GM18517 (cell line): ENCODE data around the gene SKIDA1.
A peak's percentile ranks its signal among the peaks of the same experiment; 100 is the strongest.

Experiments used
- ATAC-seq: cut with Tn5 transposase; IDR thresholded peaks from one replicate; pipeline ENCODE4 v1.9.1; 2021; ENCODE audit warnings: mild to moderate bottlenecking, moderate library complexity; ENCODE audit not compliant: unreplicated experiment

The SKIDA1 gene

DNA sequence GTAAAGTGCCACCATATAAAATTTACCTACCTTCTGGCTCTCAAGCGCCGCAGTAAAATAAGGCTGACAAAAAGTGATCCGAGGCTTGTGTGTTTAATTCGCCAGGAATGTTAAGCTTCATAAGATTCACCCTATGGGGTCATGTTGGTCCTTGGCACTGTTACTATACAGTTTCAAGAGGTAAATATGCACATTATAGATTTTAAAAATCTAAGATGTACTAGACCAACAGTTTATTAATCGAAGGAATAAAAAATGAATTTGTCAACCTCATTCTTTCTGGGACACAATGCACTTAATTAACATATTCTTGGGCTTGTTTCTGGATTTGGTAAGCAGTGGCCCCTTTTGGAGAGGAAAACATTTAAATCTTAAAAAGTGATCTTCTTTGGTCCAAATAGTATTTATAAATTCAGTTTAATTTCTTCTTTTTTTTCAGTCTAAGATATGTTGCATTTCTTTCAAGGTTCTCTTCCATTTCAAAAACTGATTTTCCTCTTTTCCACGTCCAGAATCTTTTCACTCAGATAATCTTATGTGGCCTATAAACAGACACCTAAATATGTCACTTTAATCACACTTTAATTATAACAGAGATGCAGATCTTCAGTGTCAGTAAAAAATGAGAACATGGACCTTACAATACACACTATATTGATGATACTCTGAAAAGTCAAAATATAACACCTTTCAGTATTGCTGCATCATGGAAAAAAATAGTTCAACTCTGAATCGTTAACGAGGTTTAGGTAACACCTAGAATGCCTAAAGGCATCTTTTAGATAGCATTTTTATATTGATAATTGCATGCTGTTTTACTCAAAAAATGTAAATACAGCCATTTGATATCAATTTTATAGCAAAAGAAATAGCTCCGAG is 3.8 kb upstream of the SKIDA1 start:
- ATAC-seq = no peak

DNA sequence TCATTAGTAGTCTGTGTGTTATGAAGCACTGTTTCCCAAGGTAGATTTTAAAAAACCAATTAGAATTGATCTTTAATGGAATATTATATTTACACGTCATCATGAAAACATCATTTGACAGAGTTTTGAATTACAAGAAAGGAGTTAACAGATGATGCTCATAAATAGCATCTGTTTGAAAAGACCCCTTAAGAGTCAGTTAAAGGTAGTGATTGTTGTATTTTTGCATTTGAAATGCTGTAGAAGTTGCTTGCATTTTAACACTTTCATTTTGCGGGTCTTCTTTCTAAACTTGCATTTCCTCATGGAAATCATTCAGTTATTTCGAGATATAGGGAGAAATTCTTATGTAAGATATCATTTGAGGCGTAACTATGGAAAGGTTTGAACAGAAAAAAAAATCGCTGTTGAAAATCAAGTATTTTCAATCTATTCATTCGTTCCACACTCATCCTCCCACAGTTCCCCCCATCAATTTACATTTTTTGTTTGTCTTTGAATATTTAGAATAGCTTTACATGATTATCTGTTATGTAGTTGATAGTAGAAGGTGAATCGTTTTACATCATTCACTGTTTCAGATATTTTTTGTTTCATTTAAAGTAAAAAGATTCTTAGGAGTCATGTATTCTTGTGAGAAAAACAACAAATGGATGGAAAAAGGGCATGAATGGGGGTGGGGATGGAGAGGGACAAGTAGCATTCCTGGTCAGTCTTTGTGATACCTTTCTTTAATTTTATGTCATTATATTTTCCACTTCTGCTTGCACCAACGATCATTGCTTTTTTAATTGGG is 3.0 kb upstream of the SKIDA1 start:
- no peak for ATAC-seq

DNA sequence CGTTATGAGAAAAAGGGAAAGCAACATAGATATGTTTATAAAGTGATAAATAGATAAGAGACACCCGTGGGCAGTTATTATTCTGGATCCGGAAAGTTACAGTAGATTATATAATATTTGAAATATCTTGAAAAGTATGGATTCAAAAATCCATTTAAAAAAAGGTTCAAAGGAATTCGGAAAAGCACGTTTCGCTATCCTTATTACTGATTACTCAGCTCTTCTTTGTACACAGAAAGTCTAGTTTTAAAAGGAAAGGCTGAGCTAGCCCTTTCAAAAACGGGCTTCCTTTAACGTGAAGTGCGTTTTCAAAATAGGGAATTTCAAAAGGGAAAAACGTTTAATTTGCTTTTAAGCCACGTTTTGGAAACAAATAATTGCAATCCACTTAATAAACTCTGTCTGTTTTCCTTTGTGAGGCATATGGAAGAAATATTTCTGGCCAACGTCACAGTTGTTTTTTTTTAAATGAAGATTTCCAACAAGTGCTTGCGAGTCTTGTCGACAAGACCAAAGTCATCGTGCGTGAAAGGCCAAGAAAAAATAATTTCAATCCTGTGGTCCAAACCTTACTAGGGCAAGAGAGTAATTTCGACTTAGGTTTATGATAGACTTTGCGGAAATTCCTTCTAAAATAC is 2.2 kb upstream of the SKIDA1 start:
- no peak for ATAC-seq

DNA sequence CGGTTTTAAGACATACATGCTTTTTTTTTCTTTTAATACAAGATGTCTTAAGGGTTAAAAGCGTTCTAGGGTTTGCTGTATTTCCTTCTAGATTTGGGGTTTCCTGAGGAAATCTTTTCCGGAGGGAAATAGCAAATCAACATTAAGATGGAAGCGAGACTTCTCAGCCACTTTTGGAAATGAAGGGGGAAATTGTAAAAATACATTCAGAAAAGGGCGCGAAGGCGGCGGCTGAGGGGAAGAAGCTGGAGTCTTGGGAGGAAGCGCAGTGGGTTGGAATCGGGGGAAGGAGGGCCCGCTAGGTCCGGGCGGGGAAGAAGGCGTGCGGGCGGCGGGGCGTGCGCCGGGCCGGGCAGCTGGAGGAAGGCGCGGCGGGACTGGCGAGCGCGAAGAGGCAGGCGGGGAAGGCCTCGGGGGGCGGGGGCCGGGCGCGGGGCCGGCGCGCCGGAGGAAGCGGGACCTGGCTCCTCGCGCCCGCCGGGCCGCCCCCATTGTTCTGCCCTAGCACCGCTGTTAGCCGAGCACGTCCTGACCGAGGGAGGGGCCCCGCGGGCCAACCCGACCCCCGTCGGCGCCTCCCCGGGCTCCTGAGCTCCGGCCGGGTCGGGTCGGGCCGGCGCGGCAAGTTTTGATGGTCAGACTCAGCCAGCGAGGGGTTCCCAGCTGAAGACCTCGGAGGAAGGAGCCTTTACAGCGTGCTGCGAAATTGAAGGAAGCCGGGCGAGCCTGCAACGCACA is 1.5 kb upstream of the SKIDA1 start:
- ATAC-seq = peak; percentile 41

DNA sequence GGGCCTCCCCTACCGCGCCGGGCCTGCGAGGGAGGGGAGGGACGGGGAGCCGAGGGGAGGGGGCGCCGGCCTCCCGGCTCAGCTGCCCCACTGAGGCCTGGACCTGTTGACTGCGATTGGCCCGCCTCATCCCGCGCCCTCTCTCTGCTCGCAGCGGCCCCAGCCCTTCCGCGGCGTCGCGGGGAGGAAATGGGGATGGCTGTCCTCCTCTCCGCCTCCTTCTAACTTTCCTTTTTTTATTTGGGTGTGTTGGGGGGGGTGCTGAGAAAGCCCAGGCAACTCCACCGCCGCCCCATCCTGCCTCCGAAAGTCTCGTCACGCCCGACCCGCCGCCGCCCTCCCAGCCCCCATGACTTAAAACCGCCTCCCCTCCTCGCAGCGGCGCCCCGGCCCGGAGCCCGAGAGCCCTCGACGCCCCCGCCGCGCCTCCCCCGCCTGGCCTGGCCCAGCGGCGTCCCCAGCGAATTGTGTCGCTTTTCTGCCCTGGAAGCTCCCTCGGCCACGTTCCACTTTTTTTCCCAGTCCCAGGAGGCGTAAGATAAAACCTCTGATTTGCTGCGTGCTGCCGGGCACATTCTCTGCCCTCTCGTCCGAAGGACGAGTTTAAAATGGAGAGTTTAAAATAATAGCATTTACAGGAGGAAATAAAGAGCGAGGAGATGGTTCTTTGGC is 842 bp upstream of the SKIDA1 start:
- ATAC-seq = no peak

DNA sequence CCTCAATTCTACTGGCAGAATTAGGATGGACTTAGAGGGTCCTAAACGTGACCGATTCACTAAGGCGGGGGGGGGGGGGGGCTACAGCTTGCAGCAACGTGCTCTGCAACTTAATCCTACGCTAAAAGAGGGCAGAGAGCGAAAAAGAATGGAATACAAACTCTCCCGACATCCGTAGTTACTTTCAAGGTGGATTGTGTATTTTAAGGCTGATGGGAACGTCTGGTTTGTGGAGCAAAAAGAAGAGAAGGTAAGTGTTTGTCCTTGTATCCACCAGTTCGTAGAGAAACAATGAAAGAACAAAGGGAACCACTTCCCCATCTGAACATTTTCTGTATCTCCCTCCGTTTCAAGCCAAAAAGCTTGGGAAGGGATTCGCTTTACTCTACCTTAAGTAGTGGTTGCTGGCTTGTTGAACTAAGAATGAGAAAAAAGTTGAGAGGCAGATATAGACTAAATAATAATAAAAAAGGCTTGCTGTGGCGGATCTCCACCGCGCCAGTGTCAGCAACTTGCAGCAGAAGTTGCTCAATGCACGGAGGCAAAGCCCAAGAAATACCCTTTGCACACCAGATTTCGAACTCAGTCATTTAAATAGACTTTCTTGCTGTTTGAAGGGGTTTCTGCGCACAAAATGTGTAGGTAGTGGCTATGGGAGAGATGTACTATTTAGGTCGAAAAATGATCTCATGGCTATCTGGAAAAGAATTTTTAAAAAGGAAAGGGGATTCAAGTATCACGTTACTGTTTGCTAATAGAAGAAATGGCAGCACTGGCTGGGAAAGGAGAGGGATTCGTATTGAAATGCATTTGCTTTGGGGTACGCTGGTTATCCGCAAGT is 736 bp downstream of the SKIDA1 start:
- ATAC-seq = no peak

DNA sequence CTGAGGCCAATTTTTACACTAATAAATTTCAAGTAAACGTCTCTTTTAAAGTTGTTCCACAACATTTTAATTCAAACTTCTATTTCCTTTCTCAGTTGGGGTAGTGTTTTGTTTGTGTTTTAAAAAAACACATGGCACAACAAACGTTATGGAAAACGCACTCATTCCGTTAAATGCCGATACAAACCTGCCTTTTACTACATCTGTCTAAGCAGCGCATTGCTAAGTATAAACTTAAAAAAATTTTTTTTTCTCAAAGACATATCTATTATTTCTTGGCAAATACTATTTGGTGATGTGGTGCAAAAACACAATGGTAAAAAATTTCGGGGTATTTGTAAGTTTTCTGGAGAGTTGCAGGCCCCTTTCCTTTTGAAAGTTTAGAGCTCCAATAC is 1.4 kb downstream of the SKIDA1 start:
- no peak for ATAC-seq

DNA sequence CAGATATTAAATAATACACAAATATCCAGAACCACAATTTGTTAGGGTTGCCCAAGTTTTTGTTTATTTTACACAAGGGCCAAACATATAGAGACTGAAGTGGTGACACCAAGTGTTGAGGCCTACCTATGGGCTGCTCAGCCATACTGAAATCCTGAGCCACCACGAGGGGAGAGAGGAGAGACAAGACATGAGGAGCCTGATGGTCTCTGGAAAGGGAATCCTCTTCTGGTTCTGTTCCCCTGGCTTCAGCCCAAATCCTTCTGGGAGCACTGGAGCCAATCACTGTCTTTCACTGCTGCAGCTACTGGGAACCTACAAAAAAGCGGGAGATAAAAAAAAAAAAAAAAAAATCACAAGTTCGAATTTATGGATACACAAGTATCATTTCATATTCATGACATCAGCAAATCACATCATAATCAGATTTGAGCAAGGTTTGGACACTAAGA is 1.9 kb downstream of the SKIDA1 start:
- no peak for ATAC-seq

DNA sequence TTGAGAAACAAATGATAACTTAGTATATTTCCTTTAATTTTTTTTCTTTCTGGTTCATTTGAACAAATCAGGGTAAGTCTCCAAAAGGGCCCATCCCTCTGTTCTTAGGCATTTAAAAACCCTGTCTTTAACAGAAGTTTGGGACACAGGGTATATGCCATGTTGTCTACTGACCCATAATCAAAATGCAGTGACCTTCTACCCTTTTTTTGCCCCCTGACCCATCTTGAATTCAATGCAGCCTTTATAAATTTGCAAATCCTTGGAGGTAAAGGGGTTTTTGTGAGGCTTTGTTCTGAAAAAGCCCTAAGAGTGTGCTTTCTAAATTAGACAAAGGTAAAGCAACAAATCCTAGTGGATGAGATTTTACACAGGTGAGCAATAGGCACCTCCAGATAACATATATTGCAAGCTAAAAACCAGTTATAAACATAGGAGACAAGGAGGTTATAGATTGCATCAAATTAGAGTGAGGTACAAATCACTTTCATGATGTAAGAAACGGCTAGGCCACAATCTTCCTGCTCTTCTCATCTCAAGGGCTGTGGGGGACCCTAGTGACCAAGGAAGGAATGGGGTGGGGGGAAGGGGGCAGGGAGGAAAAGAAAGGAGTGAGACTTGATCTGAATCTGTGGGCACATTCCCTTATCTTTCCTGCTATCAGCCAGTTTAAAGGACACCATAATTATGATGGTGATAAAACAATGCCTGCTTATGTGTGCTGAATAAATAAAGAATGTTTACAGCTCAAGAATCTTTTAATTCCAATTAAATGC is 2.7 kb downstream of the SKIDA1 start:
- no peak for ATAC-seq

DNA sequence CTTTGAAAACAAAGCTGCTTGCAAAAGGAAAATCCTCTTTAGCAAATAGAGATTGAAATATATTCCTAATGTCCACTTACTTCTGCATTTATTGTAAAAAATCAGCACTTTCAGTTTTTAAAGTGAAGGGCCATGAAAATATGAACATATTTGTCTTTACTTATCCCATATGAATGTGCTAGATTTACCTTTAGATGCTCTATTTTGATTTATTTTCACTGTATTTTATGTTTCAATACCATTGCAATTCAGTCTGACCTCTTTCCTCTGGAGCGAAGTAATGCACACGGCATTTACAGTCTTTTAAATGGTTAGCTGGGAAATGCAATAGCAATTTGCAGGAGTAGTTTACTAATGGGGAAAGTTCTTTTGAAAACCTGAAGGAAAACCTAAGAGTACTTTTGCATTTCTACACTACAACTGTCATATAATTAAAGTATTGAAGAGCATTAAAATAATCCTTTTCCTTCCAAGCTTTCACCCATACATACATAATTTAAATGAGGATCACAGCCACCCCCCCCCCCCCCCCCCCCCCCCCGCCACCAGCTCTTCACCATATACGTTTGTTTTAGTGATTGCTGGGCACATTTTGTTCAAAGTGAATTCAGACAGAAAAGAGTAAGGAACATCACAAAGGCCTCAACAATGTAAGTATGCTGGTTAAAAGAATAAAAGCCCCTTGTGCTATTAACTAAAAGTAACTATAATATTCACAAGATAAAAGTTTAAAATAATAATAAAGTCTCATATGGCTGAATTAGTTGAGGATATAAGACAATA is 3.5 kb downstream of the SKIDA1 start:
- no peak for ATAC-seq

DNA sequence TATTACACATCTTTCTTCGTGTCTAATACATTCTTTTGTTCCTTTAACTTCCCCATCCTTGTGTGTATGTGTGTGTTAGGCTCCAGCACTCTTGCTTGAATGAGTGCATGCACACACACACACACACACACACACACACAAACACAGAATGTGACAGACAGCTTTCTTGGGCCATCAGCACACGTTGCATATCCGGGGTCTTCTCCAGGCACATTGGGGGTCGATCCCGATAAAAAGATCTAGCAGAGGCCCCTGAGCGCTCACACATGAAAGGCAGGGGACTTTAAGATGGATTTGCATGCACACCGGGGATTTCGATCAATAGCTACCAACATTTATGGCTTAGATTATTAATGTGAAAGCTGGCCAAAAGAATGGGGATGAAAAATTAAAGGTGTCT is 4.5 kb downstream of the SKIDA1 start:
- ATAC-seq = no peak

DNA sequence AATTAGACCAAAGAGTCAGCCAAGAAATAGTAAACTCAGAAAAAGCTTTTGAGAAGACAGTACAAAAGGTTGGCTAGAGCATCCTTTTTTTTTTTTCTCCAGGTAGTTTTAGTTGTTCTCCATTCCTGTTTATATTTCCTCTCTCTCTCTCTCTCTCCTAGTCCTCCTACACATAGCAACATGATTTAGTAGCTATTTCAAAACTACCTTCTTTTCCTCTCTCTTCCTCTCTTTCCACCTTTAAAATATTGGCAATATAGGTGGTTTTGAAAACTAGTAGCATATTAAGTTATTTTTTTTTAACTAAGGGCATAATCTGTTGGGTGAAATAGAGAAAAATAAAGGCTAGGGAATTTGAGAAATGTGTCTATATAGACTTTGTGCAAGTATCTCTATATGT is 5.0 kb downstream of the SKIDA1 start:
- no peak for ATAC-seq

DNA sequence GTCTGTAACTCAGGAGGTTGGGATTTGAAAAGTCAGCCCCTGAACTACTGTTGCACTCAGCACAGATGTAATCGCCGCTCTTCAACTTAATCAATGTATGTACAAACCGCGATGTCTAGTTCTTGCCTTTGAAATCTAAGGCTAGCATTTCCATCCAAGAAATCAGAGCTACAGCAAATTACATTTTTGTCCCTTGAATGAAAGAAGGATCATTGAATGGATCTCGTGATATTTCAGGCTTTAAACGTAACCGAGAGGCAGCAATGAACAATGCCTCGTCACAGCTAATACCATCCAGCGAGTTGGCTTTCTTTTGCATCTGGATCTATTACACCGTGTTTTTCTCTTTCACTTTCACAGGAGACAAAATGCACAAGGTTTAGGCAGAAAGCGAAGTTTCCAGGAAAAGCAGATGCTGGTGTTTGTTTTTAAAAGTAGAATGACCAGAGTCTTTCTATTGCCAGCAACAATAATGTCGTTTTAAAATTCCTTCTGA is 5.5 kb downstream of the SKIDA1 start:
- peak; percentile 44 for ATAC-seq

DNA sequence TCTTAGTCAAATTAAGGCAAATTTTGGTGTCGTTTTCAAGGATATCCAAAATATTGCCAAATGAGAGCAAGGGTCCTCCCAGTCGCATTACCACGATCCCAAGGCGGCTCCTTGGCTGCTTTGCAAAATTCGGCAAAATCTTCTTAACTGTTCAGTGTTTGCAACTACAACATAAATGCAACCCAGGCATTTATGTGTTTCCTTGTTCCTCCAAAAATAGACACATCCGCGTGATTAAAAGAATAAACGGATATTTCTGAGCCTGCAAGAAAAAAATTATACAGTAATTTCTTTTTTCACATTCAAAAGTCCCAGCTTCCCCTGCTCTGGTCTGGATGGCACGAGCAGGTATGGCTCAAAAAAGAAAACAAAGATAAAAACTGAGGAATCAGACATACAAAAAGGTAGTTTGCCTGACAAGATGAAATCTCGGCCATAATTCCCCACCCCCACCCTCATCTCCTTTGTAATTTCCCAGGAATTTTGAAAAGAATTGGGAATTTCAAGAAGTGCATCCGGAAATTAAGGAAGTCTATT is 6.0 kb downstream of the SKIDA1 start:
- no peak for ATAC-seq

DNA sequence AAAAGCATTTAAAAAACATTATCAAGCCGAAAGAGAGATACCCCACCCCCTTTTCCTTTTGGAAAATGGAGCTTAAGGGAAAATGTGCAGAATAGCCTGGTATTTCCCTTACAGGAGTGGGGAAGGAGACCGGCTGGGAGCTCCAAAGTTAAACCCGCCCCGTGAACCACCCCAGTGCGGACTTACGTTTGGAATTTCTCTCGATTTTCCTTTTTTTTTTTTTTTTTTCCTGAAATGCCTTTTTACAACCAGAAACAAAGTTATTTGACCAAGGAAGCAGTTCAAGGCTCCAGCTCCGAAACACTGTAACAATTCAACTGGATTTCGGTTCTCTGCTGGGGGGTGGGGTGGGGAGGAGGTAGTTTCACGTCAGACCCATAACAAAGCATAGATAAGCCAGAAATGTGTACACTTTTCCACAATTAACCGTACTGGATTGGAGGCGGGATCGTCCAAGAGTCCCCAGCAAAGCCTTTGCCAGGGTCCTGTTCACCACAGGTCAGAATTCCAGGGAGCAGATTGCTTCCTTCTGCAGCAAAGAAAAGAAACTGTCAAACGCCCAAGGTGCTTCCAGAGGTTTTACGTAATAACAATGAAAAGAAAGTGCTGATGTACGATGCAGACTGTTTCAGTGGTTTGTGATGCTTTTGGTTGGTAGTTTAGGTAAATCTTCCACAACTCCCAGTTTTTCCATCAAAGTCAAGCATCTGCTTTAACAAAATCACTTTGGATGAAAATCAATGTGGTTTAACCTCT is 6.7 kb downstream of the SKIDA1 start:
- no peak for ATAC-seq

DNA sequence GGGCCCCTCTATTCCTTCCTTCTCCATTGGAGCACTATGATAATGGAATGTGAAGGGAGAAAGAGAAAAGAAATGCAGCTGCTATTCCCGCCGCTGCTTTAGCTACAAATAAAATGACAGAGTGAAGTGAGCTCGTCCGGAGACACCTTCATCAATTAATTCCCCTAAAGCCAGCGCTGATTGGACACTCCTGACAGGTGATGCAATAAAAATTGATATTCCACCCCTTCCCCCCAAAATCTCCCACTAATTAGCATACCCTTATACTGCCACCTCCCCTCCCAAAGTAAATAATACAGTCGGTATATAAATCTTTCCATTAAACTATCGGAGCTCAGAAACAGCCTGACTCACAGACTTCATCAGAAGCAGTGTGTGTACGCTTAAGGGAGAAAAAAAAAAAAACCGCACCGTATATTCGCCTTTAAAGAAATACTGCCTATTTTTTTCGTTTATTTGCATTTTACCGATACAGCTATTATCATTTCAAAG is 7.3 kb downstream of the SKIDA1 start:
- no peak for ATAC-seq
